ENCODE data around the gene ZNF544. TPM values are rescaled to one million over a fixed set of nuclear protein-coding genes. Genes with fewer than 3 reads are reported as not detected.

ZNF544 gene
- total and polyA plus RNA-seq, 2 donors (not counting 1 experiment from before 2014, with no cell fraction given): 37.1 to 65.7 TPM

GRCh38 chr19:58209577-58209976 is 19.1 kb upstream of the ZNF544 start:
- no peak for TF ChIP-seq CTCF (IDR thresholded peaks at IDR 0.05)
- no peak for TF ChIP-seq EZH2 (IDR thresholded peaks at IDR 0.05; ENCODE audit: borderline replicate concordance, insufficient read depth, low read depth, low read length, poor library complexity, severe bottlenecking)
- Mint-ChIP-seq H3K4me1 (no peaks in the 10 kb centered on the region), H3K27me3 (no peaks in the 10 kb centered on the region), H3K9me3 (ENCODE audit: insufficient read depth) (peaks cover 40% of the 10 kb centered on the region), H3K4me3 (no peak overlapping the region), H3K27ac (no peak overlapping the region)
- no peak overlapping the region for H3K4me3 ChIP-seq (ENCODE audit: control extremely low read depth in 1 of 5, extremely low read depth in 1 of 5, insufficient read depth in 1 of 5, low read depth in 2 of 5, low read length in 4 of 5)
- H3K9ac ChIP-seq (ENCODE audit: low read length): no peak overlapping the region
- peaks cover 21 to 84% of the 10 kb centered on the region in 2 experiments for H3K36me3 ChIP-seq (replicated peaks in 1 of 2; ENCODE audit: control extremely low read depth in 1 of 2, control insufficient read depth in 1 of 2, extremely low read depth in 1 of 2, insufficient read depth in 2 of 2, low read length in 1 of 2)
- H3K27ac ChIP-seq (ENCODE audit: low read length in 2 of 2): no peak overlapping the region
- no peaks in the 10 kb centered on the region for H3K4me1 ChIP-seq (ENCODE audit: control insufficient read depth in 2 of 2, insufficient read depth in 2 of 2, low read length in 2 of 2)
- H3K9me3 ChIP-seq (ENCODE audit: control extremely low read depth in 1 of 3, control insufficient read depth in 2 of 3, insufficient read depth in 1 of 3, low read length in 2 of 3): peaks cover 2 to 97% (median 90%) of the 10 kb centered on the region in 3 donors
- DNase-seq (no peak), ATAC-seq (ENCODE audit: low read depth) (no peak)
- H2AFZ ChIP-seq (ENCODE audit: insufficient read depth, low read depth, low read length, poor library complexity, severe bottlenecking): no peak overlapping the region
- intact Hi-C loops (cut with micrococcal nuclease): no loop called here
- WGBS (ENCODE audit: insufficient coverage): 100% methylated on average over 8 of the region's 8 CpGs
- H3K27me3 ChIP-seq (replicated peaks in 1 of 4; ENCODE audit: control extremely low read depth in 1 of 4, control insufficient read depth in 3 of 4, insufficient read depth in 4 of 4, low read length in 3 of 4): no peaks in the 10 kb centered on the region
- ChIA-PET POLR2A (no interaction called here), CTCF (no interaction called here)
- peaks cover 3% of the 10 kb centered on the region for H3K79me2 ChIP-seq (ENCODE audit: control insufficient read depth, insufficient read depth, low read length)
- H4K20me1 ChIP-seq (ENCODE audit: control insufficient read depth, insufficient read depth, low read length, poor library complexity, severe bottlenecking): no peaks in the 10 kb centered on the region
- H3K4me2 ChIP-seq (replicated peaks; ENCODE audit: low read depth, low read length, poor library complexity, severe bottlenecking): no peak overlapping the region

- no peak for ATAC-seq (ENCODE audit: low read depth)
- over 99% methylated on average over 12 of the region's 17 CpGs for WGBS (ENCODE audit: insufficient coverage)
- Mint-ChIP-seq H3K4me3 (no peak overlapping the region), H3K4me1 (no peaks in the 10 kb centered on the region), H3K27ac (no peak overlapping the region), H3K9me3 (ENCODE audit: insufficient read depth) (peaks cover 27% of the 10 kb centered on the region), H3K27me3 (no peaks in the 10 kb centered on the region)
- TF ChIP-seq CTCF (IDR thresholded peaks at IDR 0.05) (no peak), EZH2 (IDR thresholded peaks at IDR 0.05; ENCODE audit: borderline replicate concordance, insufficient read depth, low read depth, low read length, poor library complexity, severe bottlenecking) (no peak)
- H3K79me2 ChIP-seq (ENCODE audit: control insufficient read depth, insufficient read depth, low read length): no peaks in the 10 kb centered on the region
- H3K9ac ChIP-seq (ENCODE audit: low read length): no peak overlapping the region
- H3K4me3 ChIP-seq (ENCODE audit: control extremely low read depth in 1 of 5, extremely low read depth in 1 of 5, insufficient read depth in 1 of 5, low read depth in 2 of 5, low read length in 4 of 5): peak overlapping the region in 1 of 5 experiments; percentile 25
- ChIA-PET POLR2A (no interaction called here), CTCF (no interaction called here)
- H3K36me3 ChIP-seq (replicated peaks in 1 of 2; ENCODE audit: control extremely low read depth in 1 of 2, control insufficient read depth in 1 of 2, extremely low read depth in 1 of 2, insufficient read depth in 2 of 2, low read length in 1 of 2): peaks cover 15 to 56% of the 10 kb centered on the region in 2 experiments
- H3K4me2 ChIP-seq (replicated peaks; ENCODE audit: low read depth, low read length, poor library complexity, severe bottlenecking): no peak overlapping the region
- no peaks in the 10 kb centered on the region for H4K20me1 ChIP-seq (ENCODE audit: control insufficient read depth, insufficient read depth, low read length, poor library complexity, severe bottlenecking)
- H3K27ac ChIP-seq (ENCODE audit: low read length in 2 of 2): no peak overlapping the region
- peaks cover 2 to 97% (median 92%) of the 10 kb centered on the region in 3 donors for H3K9me3 ChIP-seq (ENCODE audit: control extremely low read depth in 1 of 3, control insufficient read depth in 2 of 3, insufficient read depth in 1 of 3, low read length in 2 of 3)
- H2AFZ ChIP-seq (ENCODE audit: insufficient read depth, low read depth, low read length, poor library complexity, severe bottlenecking): no peak overlapping the region
- H3K4me1 ChIP-seq (ENCODE audit: control insufficient read depth in 2 of 2, insufficient read depth in 2 of 2, low read length in 2 of 2): no peaks in the 10 kb centered on the region
- H3K27me3 ChIP-seq (replicated peaks in 1 of 4; ENCODE audit: control extremely low read depth in 1 of 4, control insufficient read depth in 3 of 4, insufficient read depth in 4 of 4, low read length in 3 of 4): no peaks in the 10 kb centered on the region
- intact Hi-C loops (cut with micrococcal nuclease): no loop called here
- DNase-seq: no peak
Measured at GRCh38 chr19:58212336-58213074, 16.2 kb upstream of the ZNF544 start.
